ENCODE results near the gene ITPR1.

The ITPR1 gene

GRCh38 chr3:4511491-4512262 lies 18.5 kb downstream of the ITPR1 start:
- no peak for DNase-seq (ENCODE audit: extremely low read depth, low read depth)
- TF ChIP-seq, protein P1, sequence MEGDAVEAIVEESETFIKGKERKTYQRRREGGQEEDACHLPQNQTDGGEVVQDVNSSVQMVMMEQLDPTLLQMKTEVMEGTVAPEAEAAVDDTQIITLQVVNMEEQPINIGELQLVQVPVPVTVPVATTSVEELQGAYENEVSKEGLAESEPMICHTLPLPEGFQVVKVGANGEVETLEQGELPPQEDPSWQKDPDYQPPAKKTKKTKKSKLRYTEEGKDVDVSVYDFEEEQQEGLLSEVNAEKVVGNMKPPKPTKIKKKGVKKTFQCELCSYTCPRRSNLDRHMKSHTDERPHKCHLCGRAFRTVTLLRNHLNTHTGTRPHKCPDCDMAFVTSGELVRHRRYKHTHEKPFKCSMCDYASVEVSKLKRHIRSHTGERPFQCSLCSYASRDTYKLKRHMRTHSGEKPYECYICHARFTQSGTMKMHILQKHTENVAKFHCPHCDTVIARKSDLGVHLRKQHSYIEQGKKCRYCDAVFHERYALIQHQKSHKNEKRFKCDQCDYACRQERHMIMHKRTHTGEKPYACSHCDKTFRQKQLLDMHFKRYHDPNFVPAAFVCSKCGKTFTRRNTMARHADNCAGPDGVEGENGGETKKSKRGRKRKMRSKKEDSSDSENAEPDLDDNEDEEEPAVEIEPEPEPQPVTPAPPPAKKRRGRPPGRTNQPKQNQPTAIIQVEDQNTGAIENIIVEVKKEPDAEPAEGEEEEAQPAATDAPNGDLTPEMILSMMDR (IDR thresholded peaks at IDR 0.05; ENCODE audit: low read depth, low read length) = no peak

DNA sequence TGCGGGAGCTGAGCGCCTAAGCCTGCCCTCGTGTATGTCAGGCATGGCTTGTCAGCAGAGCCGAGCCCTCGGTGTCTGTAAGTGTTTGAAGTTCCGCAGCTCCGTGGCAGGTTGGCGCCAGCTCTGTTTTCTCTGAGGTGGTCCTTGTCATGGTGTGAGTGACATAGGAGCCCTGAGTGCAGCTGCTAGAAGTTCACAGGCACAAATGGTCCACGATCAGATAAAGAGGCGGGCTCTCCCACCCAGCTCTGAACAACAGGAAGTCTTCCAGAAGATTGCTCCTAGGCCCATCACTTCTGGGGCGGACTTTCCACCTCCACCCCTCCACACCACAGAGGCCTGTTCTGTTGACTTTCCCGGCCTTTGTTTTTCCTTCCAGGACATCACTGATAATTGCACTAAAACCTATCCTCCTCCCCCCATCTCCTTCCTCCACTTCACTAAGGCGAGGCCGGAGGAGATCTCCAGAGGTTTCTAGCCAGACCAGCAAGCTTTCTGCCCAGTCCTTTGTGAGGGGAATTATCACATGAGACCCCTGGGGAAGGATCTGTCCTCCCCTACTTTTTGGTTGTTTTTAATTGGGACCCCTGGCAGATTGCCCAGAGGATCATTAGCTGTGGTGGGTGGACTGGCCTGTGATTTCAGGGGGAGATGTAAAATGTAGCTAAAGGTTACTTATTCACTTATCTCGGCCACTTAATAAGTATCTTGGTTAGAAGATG lies 19.9 kb downstream of the ITPR1 start:
- DNase-seq (ENCODE audit: extremely low read depth, low read depth) = no peak
- TF ChIP-seq, protein P1 (IDR thresholded peaks at IDR 0.05; ENCODE audit: low read depth, low read length) = no peak

DNA sequence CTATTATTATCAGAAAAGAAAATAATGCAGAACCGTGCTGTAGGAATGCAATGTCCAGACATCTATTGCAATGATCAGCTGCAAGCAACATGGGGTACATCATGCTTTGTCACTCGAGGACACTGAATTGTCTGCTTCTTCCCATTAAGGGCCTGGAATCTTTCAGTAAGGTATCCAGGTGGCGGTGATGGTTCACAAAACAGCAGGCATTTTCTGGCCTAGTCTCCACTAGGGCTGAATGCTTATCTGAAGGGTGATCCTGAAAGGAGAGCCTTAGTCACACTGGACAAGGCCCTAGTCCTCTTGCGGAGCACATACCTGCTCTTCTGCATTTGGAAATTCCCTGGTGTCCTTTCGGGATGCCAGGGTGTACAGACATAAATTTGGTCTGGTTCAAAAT lies 21.2 kb downstream of the ITPR1 start:
- no peak for DNase-seq (ENCODE audit: extremely low read depth, low read depth)
- TF ChIP-seq, protein P1 (IDR thresholded peaks at IDR 0.05; ENCODE audit: low read depth, low read length) = no peak

DNA sequence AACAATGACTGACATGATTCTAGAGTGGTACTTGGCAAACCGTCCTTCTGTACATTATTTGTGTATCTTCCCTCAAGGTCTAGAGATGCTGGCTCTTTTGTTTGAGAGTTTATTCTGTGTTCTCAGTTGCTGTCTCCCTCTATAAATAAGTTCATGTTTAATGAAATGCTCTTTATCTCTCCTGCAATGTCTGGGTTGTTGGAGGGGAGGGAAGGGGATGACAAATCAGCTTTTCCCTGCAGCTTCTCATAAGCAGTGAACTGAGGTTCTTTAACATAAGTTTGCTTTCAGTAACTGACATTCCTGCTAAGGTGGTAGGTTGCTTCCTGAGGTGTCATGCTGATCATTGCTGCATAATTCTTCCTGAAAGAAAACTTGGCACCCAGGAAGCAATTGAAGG lies 21.8 kb downstream of the ITPR1 start:
- no peak for DNase-seq (ENCODE audit: extremely low read depth, low read depth)
- TF ChIP-seq, protein P1 (IDR thresholded peaks at IDR 0.05; ENCODE audit: low read depth, low read length) = no peak

DNA sequence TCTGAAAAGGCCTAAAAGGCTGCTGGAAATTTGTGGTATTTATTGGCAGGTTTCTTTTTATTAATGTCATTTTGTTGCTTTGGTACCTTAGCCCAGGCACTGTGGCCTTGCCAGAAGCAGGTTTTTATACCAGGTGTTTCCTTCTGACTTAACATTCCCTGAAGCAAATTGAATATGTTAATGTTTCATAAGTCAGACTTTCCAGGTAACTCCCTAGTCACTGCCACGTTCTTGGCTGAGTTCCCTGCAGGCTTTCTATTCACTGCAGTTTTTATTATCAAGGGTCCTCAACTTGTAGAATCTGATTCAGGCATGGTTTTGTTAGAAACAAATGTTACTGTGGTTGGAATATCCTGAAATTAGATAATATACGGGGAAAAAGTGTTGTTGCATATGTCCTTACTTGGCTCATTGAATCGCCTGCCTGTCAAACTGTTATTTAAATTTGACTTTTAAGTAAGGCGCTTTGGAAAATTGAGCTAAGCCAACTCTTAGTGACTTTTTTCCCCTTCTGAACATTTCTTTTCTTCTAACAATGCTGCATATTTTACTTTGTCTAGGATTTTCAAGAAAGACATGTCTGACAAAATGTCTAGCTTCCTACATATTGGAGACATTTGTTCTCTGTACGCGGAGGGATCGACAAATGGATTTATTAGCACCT lies 22.9 kb downstream of the ITPR1 start:
- DNase-seq (ENCODE audit: extremely low read depth, low read depth) = no peak
- TF ChIP-seq, protein P1 (IDR thresholded peaks at IDR 0.05; ENCODE audit: low read depth, low read length) = no peak

GRCh38 chr3:4517093-4517492 lies 23.9 kb downstream of the ITPR1 start:
- TF ChIP-seq, protein P1 (IDR thresholded peaks at IDR 0.05; ENCODE audit: low read depth, low read length) = no peak
- DNase-seq (ENCODE audit: extremely low read depth, low read depth) = no peak
